HG03432 (cell line): ENCODE data around the gene SOAT2.
A peak's percentile ranks its signal among the peaks of the same experiment; 100 is the strongest.

Source experiments
- ATAC-seq: cut with Tn5 transposase; IDR thresholded peaks from one replicate; pipeline ENCODE4 v1.9.1; 2021; ENCODE audit warnings: mild to moderate bottlenecking, moderate library complexity; ENCODE audit not compliant: unreplicated experiment

The SOAT2 gene, protein sequence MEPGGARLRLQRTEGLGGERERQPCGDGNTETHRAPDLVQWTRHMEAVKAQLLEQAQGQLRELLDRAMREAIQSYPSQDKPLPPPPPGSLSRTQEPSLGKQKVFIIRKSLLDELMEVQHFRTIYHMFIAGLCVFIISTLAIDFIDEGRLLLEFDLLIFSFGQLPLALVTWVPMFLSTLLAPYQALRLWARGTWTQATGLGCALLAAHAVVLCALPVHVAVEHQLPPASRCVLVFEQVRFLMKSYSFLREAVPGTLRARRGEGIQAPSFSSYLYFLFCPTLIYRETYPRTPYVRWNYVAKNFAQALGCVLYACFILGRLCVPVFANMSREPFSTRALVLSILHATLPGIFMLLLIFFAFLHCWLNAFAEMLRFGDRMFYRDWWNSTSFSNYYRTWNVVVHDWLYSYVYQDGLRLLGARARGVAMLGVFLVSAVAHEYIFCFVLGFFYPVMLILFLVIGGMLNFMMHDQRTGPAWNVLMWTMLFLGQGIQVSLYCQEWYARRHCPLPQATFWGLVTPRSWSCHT

DNA sequence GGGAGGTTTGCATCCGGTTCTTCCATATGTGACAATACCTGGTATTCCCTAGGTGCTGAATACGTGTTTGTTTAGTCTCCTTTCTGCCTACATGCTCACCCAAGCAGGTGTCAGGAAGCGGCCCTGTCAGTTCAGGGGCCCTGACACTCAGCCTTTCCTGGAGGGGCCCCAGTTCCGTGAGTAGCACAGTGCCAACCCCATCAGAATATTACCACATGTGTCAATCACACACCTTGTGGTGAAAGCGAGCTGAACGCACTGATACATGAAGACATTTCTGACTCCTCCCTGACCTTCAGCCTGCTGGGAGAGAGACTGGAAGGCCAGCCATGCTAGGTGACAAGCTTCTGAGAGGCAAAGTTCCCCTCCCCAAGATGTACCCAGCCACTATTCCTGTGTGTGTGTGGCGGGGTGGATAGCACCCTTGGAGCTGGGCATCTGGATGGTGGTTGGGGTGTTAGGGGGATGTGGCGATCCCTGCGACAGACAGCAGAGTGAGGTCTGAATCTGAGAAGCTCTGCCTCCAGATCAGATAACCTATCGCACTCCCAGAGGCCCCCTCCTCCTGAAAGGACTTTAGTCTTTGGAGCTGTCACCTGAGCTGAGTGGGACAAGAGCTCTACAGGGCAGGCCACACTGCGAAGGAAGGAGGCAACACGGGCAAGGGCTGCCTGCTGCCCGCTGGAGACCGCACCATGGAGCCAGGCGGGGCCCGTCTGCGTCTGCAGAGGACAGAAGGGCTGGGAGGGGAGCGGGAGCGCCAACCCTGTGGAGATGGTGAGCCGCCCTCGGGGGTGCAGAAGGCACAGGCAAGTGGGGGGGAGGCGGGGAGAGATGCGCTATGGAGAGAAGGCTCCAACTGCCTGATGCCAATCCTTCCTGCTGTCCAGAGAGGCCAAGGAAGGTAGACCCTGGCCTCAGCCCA lies at the start of gene SOAT2:
Gene SOAT2, plus strand, starts transcription at position 604 of the 925 bp plus-strand sequence. Its CDS starts 92 bp downstream, at position 696.
- peak; percentile 68 for ATAC-seq

DNA sequence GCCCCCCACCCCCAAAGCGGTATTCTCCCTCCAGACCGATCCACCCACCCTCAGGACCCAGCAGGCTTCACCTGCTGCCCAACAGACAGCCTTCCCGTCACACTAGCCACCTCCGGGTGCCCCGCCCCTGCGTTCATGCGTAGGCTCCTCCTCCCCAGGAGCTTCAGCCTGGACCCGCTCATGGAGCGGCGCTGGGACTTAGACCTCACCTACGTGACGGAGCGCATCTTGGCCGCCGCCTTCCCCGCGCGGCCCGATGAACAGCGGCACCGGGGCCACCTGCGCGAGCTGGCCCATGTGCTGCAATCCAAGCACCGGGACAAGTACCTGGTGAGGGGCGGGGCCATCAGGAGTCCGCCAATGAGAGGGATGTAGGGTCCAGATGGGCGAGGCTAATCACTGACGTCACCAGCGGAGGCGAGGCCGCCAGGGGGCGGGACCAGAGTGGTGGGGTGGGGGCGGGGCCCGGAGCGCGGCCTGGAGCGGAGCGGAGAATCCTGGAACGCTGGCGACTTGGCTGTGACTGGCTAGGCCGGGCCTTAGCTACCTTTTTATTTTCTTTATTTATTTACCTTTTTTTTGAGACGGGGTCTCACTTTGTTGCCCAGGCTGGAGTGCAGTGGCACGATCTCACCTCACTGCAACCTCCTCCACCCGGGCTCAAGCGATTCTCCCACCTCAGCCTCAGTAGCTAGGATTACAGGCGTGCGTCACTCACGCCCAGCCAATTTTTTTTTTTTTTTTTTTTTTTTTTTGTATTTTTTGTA lies 49.0 kb upstream of the SOAT2 start:
- peak; percentile 90 for ATAC-seq

DNA sequence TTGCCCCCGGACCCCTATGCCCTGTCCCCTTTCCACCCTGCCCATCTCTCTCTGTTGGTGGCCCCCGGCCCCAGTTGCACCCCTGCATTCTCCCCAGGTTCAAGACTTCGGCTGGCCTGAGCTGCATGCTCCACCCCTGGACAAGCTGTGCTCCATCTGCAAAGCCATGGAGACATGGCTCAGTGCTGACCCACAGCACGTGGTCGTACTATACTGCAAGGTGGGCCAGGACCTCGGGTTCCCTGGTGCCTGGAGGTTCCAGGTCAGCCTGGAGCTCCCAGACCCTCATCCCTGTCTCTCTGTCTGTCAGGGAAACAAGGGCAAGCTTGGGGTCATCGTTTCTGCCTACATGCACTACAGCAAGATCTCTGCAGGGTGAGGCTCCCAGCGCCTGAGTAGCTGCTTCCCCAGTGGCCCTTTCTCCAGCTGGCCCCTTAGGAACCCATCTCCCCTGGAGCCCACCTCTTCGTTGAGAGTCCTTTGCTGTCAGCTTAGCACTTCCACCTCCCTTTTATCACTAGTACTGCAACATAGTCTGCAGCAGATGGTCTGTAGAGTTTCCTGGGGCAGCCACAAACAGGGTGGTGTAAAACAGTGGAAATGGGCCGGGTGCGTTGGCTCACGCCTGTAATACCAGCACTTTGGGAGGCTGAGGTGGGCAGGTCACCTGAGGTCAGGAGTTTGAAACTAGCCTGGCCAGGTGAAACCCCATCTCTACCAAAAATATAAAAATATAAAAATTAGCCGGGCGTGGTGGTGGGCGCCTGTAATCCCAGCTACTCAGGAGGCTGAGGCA lies 47.6 kb upstream of the SOAT2 start:
- ATAC-seq = no peak

DNA sequence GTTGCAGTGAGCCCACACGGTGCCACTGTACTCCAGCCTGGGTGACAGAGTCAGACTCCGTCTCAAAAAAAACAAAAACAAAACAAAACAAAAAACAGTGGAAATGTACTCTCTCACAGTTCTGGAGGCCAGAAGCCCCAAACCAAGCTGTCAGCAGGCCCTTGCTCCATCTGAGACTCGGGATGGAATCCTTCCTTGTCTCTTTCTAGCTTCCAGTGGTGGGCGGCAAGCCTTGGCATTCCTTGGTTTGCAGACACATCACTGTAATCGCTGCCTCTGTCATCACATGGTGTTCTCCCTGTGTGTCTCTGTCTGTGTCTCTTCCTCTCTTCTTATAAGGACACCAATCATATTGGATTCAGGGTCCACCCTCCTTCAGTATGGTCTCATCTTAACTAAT lies 47.0 kb upstream of the SOAT2 start:
- ATAC-seq = no peak

DNA sequence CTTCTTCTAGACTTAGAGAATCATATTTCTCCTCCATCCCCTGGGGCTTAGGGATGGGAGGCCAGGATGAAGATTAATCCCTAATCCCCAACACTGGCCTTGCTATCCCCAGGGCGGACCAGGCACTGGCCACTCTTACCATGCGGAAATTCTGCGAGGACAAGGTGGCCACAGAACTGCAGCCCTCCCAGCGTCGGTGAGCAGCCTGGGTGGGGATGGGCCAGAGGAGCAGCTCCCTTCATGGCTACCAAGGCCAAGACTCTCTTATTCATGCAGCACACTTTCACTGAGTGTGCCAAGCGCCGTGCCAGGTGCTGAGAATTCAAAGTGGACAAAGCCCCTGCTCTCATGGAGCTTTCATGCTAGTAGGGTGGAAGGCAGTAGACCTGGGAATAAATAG lies 46.4 kb upstream of the SOAT2 start:
- ATAC-seq = no peak

DNA sequence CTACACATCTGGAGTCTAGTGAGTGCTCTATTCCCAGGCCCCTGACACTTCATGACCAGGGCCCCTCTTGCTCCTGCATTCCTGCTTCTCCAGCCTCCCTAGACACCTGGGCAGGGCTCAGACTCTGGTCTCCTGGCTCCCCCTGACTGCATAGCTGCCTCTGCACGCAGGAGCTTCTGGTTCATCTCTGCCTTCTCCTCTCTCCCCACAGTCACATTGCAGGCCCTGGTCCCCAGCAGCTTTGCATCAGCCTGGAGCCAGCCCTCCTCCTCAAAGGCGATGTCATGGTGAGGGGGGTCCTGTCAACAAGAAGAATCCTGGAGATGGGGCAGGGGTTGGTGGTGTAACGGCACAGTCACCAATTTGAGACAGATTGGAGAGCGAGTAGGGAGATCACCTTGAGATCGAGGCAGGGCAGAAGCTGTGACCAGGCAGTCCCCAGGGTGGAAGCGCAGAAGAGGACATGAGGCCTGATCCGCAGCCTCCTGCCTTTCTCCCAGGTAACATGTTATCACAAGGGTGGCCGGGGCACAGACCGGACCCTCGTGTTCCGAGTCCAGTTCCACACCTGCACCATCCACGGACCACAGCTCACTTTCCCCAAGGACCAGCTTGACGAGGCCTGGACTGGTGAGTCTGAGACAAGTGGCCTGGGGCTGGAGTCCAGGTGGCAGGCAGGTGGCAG lies 45.3 kb upstream of the SOAT2 start:
- no peak for ATAC-seq

DNA sequence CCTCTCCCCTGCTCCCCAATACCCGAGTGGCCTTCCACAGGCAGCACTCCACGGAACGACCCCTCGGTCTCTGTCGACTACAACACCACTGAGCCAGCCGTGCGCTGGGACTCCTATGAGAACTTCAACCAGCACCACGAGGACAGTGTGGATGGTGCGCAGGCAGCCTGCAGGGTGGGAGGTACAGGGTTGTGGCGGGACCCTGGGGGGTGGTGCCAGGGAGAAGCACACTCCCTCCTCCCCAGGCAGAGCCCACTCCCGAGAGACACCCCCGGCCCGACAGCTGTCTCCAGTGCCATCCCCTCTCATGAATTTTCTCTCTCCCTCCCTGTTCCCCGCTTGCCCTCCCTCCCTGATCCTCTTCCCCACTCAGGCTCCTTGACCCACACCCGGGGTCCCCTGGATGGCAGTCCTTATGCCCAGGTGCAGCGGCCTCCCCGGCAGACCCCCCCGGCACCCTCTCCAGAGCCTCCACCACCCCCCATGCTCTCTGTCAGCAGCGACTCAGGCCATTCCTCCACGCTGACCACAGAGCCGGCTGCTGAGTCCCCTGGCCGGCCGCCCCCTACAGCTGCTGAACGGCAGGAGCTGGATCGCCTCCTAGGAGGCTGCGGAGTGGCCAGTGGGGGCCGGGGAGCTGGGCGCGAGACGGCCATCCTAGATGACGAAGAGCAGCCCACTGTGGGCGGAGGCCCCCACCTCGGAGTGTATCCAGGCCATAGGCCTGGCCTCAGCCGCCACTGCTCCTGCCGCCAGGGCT lies 44.4 kb upstream of the SOAT2 start:
- ATAC-seq = no peak

DNA sequence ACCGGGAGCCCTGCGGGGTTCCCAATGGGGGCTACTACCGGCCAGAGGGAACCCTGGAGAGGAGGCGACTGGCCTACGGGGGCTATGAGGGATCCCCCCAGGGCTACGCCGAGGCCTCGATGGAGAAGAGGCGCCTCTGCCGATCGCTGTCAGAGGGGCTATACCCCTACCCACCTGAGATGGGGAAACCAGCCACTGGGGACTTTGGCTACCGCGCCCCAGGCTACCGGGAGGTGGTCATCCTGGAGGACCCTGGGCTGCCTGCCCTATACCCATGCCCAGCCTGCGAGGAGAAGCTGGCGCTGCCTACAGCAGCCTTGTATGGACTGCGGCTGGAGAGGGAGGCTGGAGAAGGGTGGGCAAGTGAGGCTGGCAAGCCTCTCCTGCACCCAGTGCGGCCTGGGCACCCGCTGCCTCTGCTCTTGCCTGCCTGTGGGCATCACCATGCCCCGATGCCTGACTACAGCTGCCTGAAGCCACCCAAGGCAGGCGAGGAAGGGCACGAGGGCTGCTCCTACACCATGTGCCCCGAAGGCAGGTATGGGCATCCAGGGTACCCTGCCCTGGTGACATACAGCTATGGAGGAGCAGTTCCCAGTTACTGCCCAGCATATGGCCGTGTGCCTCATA lies 43.7 kb upstream of the SOAT2 start:
- no peak for ATAC-seq

DNA sequence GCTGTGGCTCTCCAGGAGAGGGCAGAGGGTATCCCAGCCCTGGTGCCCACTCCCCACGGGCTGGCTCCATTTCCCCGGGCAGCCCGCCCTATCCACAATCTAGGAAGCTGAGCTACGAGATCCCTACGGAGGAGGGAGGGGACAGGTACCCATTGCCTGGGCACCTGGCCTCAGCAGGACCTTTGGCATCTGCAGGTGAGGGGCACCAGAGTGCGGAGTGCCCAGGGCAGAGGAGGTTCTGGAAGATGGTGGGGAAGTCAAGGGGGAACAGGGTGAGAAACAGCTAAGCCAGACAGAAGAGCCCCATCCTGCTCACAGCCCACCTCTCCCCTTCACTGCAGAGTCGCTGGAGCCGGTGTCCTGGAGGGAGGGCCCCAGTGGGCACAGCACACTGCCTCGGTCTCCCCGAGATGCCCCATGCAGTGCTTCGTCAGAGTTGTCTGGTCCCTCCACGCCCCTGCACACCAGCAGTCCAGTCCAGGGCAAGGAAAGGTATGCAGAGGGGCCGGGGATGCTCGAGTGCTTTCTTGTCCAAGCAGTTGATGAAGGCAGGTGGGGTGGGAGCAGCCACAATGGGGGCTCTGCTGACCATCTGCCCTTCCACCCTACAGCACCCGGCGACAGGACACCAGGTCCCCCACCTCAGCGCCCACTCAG lies 43.1 kb upstream of the SOAT2 start:
- ATAC-seq = no peak

DNA sequence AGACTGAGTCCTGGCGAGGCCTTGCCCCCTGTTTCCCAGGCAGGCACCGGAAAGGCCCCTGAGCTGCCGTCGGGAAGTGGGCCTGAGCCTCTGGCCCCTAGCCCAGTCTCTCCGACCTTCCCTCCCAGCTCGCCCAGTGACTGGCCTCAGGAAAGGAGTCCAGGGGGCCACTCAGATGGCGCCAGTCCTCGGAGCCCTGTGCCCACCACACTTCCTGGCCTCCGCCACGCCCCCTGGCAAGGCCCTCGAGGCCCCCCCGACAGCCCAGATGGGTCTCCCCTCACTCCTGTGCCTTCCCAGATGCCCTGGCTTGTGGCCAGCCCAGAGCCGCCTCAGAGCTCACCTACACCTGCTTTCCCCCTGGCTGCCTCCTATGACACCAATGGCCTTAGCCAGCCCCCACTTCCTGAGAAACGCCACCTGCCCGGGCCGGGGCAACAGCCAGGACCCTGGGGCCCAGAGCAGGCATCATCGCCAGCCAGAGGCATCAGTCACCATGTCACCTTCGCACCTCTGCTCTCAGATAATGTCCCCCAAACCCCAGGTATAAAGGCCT lies 42.5 kb upstream of the SOAT2 start:
- ATAC-seq = no peak

DNA sequence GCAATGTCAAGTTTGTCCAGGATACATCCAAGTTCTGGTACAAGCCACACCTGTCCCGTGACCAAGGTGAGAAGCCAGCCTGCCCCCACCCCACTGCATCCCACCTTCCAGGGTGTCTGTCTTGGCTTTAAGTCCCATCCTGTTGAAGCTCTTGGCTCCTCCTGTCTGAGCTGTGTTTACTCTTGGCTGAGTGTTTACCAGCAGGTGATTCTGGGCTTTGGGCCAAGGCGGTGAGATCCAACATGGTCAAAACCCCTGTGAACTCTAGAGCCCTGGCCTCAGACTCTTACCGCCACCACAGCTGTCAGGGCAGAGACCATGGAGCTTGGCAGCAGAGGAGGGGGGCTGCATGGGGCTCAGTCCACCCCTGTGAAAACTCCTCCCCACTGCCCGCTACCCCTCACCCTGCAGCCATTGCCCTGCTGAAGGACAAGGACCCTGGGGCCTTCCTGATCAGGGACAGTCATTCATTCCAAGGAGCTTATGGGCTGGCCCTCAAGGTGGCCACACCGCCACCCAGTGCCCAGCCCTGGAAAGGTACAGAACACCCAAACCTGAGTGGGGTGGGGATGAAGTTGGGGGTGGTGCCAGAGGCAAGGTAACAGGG lies 41.8 kb upstream of the SOAT2 start:
- no peak for ATAC-seq

DNA sequence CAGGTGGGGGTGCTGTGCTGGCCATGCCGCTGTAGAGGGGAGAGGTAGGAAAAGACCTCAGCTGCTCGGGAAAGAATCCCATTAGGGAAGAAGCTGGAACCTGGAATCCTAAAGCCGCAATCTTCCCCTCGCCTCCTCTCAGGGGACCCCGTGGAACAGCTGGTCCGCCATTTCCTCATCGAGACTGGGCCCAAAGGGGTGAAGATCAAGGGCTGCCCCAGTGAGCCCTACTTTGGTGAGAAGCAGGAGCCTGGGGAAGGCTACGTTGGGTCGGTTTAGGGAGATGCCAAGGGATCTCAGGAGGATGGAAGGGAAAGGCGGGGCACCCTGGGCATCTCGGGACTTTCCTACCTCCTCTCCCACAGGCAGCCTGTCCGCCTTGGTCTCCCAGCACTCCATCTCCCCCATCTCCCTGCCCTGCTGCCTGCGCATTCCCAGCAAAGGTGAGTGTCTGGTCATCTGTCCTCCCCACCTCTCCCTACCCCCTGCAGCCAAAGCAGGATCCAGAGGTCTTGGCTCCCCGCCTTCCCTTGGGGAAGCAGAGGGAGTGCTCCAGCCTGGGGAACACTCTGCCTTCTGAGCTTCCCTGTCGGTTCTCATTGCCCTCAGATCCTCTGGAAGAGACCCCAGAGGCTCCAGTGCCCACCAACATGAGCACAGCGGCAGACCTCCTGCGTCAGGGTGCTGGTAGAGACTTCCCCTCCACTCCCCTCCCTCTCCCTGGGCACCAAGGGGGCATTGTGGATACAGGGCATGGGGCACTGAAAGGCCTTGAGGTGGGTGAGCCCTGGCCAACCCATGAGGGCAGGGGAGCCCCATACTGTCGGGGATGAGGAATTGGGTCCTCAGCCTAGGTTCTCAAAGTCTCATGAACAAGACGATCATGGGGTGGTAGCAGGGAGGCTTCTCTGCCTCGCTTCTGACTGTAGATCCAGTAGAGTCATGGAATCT lies 41.0 kb upstream of the SOAT2 start:
- no peak for ATAC-seq

DNA sequence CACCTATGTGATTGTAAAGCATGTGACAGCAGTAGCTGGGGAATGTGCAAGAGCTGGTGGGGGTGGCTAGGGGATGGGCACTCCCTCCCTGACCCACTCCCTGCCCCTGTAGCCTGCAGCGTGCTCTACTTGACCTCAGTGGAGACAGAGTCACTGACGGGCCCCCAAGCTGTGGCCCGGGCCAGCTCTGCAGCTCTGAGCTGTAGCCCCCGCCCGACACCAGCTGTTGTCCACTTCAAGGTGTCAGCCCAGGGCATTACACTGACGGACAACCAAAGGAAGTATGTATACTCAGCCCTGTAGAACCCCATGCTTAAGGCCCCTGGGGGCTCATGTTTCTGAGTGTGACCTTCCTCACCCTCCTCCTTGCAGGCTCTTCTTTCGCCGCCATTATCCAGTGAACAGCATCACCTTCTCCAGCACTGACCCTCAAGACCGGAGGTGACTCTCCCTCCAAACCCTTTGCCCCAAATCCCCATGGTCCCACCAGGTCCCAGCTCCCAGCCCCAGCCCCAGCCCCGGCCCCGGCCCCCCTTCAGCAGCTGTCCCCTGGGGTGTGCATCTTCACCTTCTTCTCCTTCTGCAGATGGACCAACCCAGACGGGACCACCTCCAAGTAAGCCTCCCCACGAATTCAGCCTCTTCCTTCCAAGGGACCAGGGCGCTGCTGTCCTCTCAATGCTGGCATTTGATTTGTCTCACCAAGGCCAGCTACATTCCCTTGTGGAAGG lies 40.1 kb upstream of the SOAT2 start:
- ATAC-seq = no peak

DNA sequence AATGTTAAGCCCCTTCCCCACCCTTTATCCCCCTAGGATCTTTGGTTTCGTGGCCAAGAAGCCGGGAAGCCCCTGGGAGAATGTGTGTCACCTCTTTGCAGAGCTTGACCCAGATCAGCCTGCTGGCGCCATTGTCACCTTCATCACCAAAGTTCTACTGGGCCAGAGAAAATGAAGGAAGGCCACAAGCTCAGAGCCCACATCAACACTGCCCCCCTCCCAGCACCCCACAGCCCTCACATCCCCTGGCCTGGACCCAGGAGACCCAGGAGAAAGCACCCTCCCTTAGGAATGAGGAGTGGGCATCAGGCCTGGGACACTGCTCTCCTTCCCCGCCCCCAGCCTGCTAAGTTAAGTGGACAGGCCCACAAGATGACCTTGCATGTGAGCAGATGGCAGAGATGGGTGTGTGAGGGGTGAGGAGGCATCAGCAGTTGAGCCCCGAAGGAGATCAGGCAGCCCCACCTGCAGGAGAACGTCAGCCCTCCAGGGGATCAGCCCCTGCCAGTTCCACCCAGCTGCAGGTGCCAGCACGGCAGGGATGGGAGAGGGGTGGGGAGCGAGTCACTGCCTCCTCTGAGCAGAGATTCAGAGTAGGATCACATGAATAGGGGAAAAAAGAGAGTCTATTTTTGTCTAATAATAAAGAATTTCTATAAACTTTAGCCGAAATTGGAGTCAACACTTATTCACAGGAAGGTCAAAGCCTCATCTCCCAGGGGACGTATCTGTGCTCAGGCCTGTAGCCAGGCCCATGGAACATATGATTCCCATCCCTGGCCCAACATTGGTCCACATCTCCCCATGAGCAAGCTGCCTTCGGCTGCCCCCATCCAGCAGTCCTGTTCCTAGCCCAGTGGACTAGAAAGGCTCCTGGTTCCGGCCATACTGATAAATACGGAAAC lies 39.3 kb upstream of the SOAT2 start:
- no peak for ATAC-seq
